Epithelial cell of proximal tubule (primary cell): ENCODE data around the gene ARF1. TPM values are rescaled to one million over a fixed set of nuclear protein-coding genes. Genes with fewer than 3 reads are reported as not detected.

Experiments
- DNase-seq: peaks from one replicate; pipeline ENCODE4 v3.0.0-alpha.2; 2011; ENCODE audit warnings: low read depth
- H3K4me3 ChIP-seq: 2 replicates; pipeline ENCODE4 v1.5.1; 2011; ENCODE audit warnings: low read depth, mild to moderate bottlenecking, low read length
- CTCF ChIP-seq: conservative IDR thresholded peaks from 2 replicates; pipeline ENCODE4 v1.5.1; 2012; ENCODE audit warnings: low read depth, mild to moderate bottlenecking, low read length
- total RNA-seq: library from RNA; depleted of rRNA; stranded (reverse); fragments of >200 nt; gene quantifications from 2 replicates; pipeline ENCODE4 v1.2.3, GENCODE V29; 2015

The ARF1 gene
- total RNA-seq, 1 donor from 2014 or later = 303 TPM

DNA sequence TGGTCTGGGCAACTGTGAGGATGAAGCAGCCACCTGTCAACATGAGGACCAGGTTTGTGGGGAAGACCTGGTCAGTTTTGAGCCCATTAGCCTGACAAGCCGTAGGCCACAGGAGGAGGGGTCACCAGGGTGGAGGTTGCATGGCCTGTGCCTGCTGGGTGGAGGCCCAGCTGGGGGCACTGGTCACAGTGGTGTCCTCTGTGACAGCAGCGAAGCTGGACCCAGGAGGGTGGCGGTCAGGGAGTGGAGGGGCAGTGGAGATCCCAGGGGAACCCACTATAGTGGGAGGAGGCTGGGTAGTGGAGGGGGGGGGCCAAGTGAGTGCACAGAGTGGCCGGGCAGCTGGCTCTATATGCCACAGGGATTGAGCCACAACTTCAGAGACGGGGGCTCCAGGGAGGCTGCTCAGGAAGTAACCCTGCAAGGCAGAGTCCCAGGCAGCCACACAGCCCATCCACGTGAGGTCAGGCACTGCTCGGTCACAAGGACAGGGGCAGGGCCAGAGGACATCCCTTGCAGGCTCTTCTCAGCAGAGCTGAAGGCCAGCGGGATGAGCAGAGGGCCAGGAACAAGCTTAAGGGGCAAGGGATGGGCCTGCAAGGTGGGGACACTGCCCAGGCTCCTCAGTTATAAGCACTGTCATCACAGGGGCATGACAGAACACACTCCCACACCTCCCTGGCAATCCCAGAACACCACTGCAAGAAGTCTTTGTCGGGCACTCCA is 22.9 kb downstream of the ARF1 start:
- no peak for TF ChIP-seq CTCF
- no peak for DNase-seq
- no peak overlapping the region for H3K4me3 ChIP-seq

- H3K4me3 ChIP-seq = no peak overlapping the region
- no peak for TF ChIP-seq CTCF
- DNase-seq = no peak
Observed at GRCh38 chr1:228105996-228106799, 23.7 kb downstream of the ARF1 start.

- no peak overlapping the region for H3K4me3 ChIP-seq
- no peak for TF ChIP-seq CTCF
- no peak for DNase-seq
Observed at GRCh38 chr1:228106800-228107054, 24.2 kb downstream of the ARF1 start.

- H3K4me3 ChIP-seq = no peak overlapping the region
- no peak for TF ChIP-seq CTCF
- DNase-seq = no peak
Observed at GRCh38 chr1:228107636-228108035, 25.1 kb downstream of the ARF1 start.

GRCh38 chr1:228108055-228108690 is 25.7 kb downstream of the ARF1 start:
- no peak for DNase-seq
- no peak for TF ChIP-seq CTCF

GRCh38 chr1:228108742-228109072 is 26.2 kb downstream of the ARF1 start:
- H3K4me3 ChIP-seq = peak overlapping the region; percentile 100
- DNase-seq = no peak
- TF ChIP-seq CTCF = no peak

More at GRCh38 chr1:228108055-228108690, 25.7 kb downstream of the ARF1 start:
- H3K4me3 ChIP-seq = peak overlapping the region; percentile 100
